ENCODE data around the gene CCDC17.
A peak's percentile ranks its signal among the peaks of the same experiment; 100 is the strongest.

Gene CCDC17

GRCh38 chr1:45583264-45583665, 40.6 kb downstream of the CCDC17 start:
- no peaks in the 10 kb centered on the region for H3K36me3 ChIP-seq (ENCODE audit: control insufficient read depth, insufficient read depth, low read length)
- no peaks in the 10 kb centered on the region for H3K27me3 ChIP-seq (ENCODE audit: control insufficient read depth, insufficient read depth, low read length, poor library complexity, severe bottlenecking)
- WGBS, 2 experiments: 0 to 1% methylated on average over 19 of the region's 19 CpGs
- H3K27ac ChIP-seq (ENCODE audit: insufficient read depth, low read depth, low read length, poor library complexity, severe bottlenecking): peak overlapping the region; percentile 74
- H3K4me3 ChIP-seq (ENCODE audit: insufficient read depth, low read depth, low read length): peak overlapping the region; percentile 100
- H3K4me1 ChIP-seq (ENCODE audit: control insufficient read depth, insufficient read depth, low read length): no peaks in the 10 kb centered on the region
- H3K9me3 ChIP-seq (ENCODE audit: control insufficient read depth, low read length): no peaks in the 10 kb centered on the region

DNA sequence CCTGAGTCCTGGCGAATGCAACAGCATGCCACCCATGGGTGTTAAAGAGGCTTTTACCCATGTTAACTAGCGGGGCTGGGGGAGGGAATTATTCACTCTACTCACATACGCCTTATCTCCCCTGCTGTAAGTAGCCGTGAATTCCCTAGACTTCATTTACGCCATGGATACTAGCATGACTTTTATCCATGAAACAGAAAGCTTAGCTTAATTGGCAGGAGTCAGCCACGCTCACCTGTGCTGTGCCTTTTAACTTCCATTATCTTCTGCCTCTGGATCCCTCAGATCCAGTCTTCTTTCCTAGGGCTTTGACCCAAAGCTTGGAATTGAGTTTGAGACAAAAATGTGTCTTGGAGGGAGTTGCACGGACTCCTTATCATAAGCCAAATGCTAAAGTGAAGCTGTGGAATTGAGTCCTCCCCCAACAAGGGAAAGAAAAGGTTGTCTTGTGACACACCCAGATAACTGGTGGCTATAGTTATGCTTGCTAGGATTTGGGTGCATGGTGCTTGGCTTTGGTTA, 49.7 kb downstream of the CCDC17 start:
- Histone ChIP-seq H3K9me3 (ENCODE audit: control insufficient read depth, low read length) (no peaks in the 10 kb centered on the region), H3K36me3 (ENCODE audit: control insufficient read depth, insufficient read depth, low read length) (peaks cover 7% of the 10 kb centered on the region), H3K27me3 (ENCODE audit: control insufficient read depth, insufficient read depth, low read length, poor library complexity, severe bottlenecking) (no peaks in the 10 kb centered on the region), H3K4me3 (ENCODE audit: insufficient read depth, low read depth, low read length) (no peak overlapping the region), H3K27ac (ENCODE audit: insufficient read depth, low read depth, low read length, poor library complexity, severe bottlenecking) (no peak overlapping the region), H3K4me1 (ENCODE audit: control insufficient read depth, insufficient read depth, low read length) (peaks cover 4% of the 10 kb centered on the region)
- WGBS, 2 experiments: 92 to 93% methylated on average over 7 of the region's 7 CpGs

DNA sequence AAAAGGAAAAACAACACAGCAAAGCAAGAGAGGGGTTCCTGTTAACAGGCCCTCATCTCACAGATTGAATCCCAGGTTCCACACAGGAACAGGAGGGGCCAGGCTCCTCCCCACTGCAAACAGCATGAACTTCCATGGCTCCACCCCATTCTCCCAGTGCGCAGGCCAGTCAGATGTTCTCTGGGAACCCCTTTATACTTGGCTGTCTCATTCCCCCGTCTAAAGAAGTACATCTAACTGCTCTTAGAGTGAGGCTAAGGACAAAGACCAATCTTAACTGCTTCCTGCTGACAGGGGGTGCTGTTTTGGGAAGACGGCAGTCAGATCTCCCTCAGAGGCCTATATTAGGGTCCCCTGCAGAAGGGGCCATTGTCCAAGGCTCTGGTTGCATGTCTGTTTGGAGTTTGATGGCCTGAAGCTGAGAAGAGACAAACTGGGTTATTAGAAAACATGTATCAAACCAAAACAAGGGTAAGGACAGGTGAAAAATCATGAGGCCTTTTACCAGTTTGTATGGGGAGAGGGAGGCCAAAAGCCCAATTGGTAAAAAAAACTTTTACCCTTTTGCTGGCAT, 50.5 kb downstream of the CCDC17 start:
- H3K27ac ChIP-seq (ENCODE audit: insufficient read depth, low read depth, low read length, poor library complexity, severe bottlenecking): no peak overlapping the region

GRCh38 chr1:45570631-45571030, 53.2 kb downstream of the CCDC17 start:
- WGBS, 2 experiments: 89 to 94% methylated on average over 3 to 4 of the region's 4 CpGs
- no peak overlapping the region for H3K27ac ChIP-seq (ENCODE audit: insufficient read depth, low read depth, low read length, poor library complexity, severe bottlenecking)
- peaks cover 21% of the 10 kb centered on the region for H3K36me3 ChIP-seq (ENCODE audit: control insufficient read depth, insufficient read depth, low read length)
- no peaks in the 10 kb centered on the region for H3K27me3 ChIP-seq (ENCODE audit: control insufficient read depth, insufficient read depth, low read length, poor library complexity, severe bottlenecking)
- no peaks in the 10 kb centered on the region for H3K9me3 ChIP-seq (ENCODE audit: control insufficient read depth, low read length)
- H3K4me1 ChIP-seq (ENCODE audit: control insufficient read depth, insufficient read depth, low read length): peaks cover 4% of the 10 kb centered on the region
- no peak overlapping the region for H3K4me3 ChIP-seq (ENCODE audit: insufficient read depth, low read depth, low read length)

More for the DNA sequence above, 50.5 kb downstream of the CCDC17 start:
- no peaks in the 10 kb centered on the region for H3K9me3 ChIP-seq (ENCODE audit: control insufficient read depth, low read length)
- H3K4me1 ChIP-seq (ENCODE audit: control insufficient read depth, insufficient read depth, low read length): peaks cover 4% of the 10 kb centered on the region
- no peak overlapping the region for H3K4me3 ChIP-seq (ENCODE audit: insufficient read depth, low read depth, low read length)
- H3K36me3 ChIP-seq (ENCODE audit: control insufficient read depth, insufficient read depth, low read length): peaks cover 7% of the 10 kb centered on the region
- no peaks in the 10 kb centered on the region for H3K27me3 ChIP-seq (ENCODE audit: control insufficient read depth, insufficient read depth, low read length, poor library complexity, severe bottlenecking)
- 19 to 33% methylated on average over 3 of the region's 3 CpGs for WGBS, 2 experiments
